ENCODE measurements around the gene SLC35F3.

- no peak for TF ChIP-seq POLR2AphosphoS5 (IDR thresholded peaks at IDR 0.05; ENCODE audit: low read depth, low read length)
- TF ChIP-seq CTCF (IDR thresholded peaks at IDR 0.05): no peak
- TF ChIP-seq FOSL2 (IDR thresholded peaks at IDR 0.05; ENCODE audit: borderline replicate concordance, low read depth): no peak
- no peak for TF ChIP-seq EZH2phosphoT487 (IDR thresholded peaks at IDR 0.05; ENCODE audit: borderline replicate concordance, low read depth)
- no peak for TF ChIP-seq TAF1 (IDR thresholded peaks at IDR 0.05; ENCODE audit: borderline replicate concordance, low read depth, low read length)
- no peak for TF ChIP-seq YY1 (IDR thresholded peaks at IDR 0.05; ENCODE audit: low read depth)
- no peak for TF ChIP-seq RXRA (IDR thresholded peaks at IDR 0.05; ENCODE audit: borderline replicate concordance, low read depth)
- TF ChIP-seq, protein P1, sequence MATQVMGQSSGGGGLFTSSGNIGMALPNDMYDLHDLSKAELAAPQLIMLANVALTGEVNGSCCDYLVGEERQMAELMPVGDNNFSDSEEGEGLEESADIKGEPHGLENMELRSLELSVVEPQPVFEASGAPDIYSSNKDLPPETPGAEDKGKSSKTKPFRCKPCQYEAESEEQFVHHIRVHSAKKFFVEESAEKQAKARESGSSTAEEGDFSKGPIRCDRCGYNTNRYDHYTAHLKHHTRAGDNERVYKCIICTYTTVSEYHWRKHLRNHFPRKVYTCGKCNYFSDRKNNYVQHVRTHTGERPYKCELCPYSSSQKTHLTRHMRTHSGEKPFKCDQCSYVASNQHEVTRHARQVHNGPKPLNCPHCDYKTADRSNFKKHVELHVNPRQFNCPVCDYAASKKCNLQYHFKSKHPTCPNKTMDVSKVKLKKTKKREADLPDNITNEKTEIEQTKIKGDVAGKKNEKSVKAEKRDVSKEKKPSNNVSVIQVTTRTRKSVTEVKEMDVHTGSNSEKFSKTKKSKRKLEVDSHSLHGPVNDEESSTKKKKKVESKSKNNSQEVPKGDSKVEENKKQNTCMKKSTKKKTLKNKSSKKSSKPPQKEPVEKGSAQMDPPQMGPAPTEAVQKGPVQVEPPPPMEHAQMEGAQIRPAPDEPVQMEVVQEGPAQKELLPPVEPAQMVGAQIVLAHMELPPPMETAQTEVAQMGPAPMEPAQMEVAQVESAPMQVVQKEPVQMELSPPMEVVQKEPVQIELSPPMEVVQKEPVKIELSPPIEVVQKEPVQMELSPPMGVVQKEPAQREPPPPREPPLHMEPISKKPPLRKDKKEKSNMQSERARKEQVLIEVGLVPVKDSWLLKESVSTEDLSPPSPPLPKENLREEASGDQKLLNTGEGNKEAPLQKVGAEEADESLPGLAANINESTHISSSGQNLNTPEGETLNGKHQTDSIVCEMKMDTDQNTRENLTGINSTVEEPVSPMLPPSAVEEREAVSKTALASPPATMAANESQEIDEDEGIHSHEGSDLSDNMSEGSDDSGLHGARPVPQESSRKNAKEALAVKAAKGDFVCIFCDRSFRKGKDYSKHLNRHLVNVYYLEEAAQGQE (IDR thresholded peaks at IDR 0.05; ENCODE audit: low read depth, low read length): no peak
Observed at GRCh38 chr1:234337233-234337632, 432.8 kb downstream of the SLC35F3 start.

Data from SK-N-SH (cell line).